ENCODE results near the gene LHX1.
A peak's percentile ranks its signal among the peaks of the same experiment; 100 is the strongest.

The LHX1 gene

GRCh38 chr17:36922175-36922574 is 15.1 kb upstream of the LHX1 start:
- no peak for ATAC-seq

GRCh38 chr17:36923814-36924221 is 13.5 kb upstream of the LHX1 start:
- DNase-seq (no peak), ATAC-seq (no peak)

More at GRCh38 chr17:36922175-36922574, 15.1 kb upstream of the LHX1 start:
- DNase-seq = no peak

- no peak for ATAC-seq
- no peak for DNase-seq
Measured at GRCh38 chr17:36926226-36926625, 11.0 kb upstream of the LHX1 start.

GRCh38 chr17:36926701-36927100 is 10.6 kb upstream of the LHX1 start:
- DNase-seq = no peak
- no peak for ATAC-seq

- ATAC-seq = no peak
- DNase-seq = no peak
Measured at GRCh38 chr17:36928471-36929345, 8.6 kb upstream of the LHX1 start.

GRCh38 chr17:36929851-36930582 is 7.3 kb upstream of the LHX1 start:
- DNase-seq (no peak), ATAC-seq (no peak)

- no peak for ATAC-seq
- DNase-seq = no peak
Measured at GRCh38 chr17:36930583-36930900, 6.7 kb upstream of the LHX1 start.

- no peak for DNase-seq
- ATAC-seq = no peak
Measured at GRCh38 chr17:36931096-36931696, 6.1 kb upstream of the LHX1 start.

GRCh38 chr17:36931697-36932382 is 5.4 kb upstream of the LHX1 start:
- ATAC-seq (no peak), DNase-seq (no peak)

GRCh38 chr17:36932383-36932693 is 4.9 kb upstream of the LHX1 start:
- ATAC-seq (no peak), DNase-seq (no peak)

- DNase-seq = no peak
- no peak for ATAC-seq
Measured at GRCh38 chr17:36932694-36933511, 4.4 kb upstream of the LHX1 start.

GRCh38 chr17:36933512-36934143 is 3.6 kb upstream of the LHX1 start:
- no peak for DNase-seq
- ATAC-seq = no peak

GRCh38 chr17:36934144-36934691 is 3.1 kb upstream of the LHX1 start:
- no peak for ATAC-seq
- no peak for DNase-seq

GRCh38 chr17:36934692-36935630 is 2.3 kb upstream of the LHX1 start:
- no peak for ATAC-seq
- DNase-seq = peak; percentile 40

GRCh38 chr17:36935671-36936454 is 1.4 kb upstream of the LHX1 start:
- no peak for ATAC-seq
- DNase-seq = no peak

- no peak for ATAC-seq
- DNase-seq = no peak
Measured at GRCh38 chr17:36936455-36937000, 747 bp upstream of the LHX1 start.

GRCh38 chr17:36937959-36938565 is 787 bp downstream of the LHX1 start:
- ATAC-seq = no peak

GRCh38 chr17:36938566-36939051 is 1.3 kb downstream of the LHX1 start:
- no peak for ATAC-seq

More at GRCh38 chr17:36937959-36938565, 787 bp downstream of the LHX1 start:
- DNase-seq = no peak

More at GRCh38 chr17:36938566-36939051, 1.3 kb downstream of the LHX1 start:
- DNase-seq = no peak

Data from stimulated activated naive CD8-positive, alpha-beta T cell treated with anti-CD3 and anti-CD28 coated beads, Interleukin-15, Interleukin-2, amounts not matched to agents 100 U/mL and 50 U/mL, for 24 hours (primary cell).